DOHH2 (cell line): ENCODE data around the gene HDAC4.

Experiments used
- EZH2phosphoT487 ChIP-seq: fragments of 200-600 bp; sonication (generic); IDR thresholded peaks from 2 replicates; pipeline ENCODE4 v1.6.1; 2017; ENCODE audit warnings: borderline replicate concordance, mild to moderate bottlenecking, antibody characterized with exemption, low read length, moderate library complexity, mixed read lengths
- TF ChIP-seq, protein P1 (sequence below): fragments of 200-600 bp; sonication (generic); IDR thresholded peaks from one replicate; pipeline ENCODE4 v1.5.1; 2014; ENCODE audit warnings: antibody characterized with exemption, mild to moderate bottlenecking, low read depth, low read length; ENCODE audit not compliant: poor library complexity, severe bottlenecking

DNA sequence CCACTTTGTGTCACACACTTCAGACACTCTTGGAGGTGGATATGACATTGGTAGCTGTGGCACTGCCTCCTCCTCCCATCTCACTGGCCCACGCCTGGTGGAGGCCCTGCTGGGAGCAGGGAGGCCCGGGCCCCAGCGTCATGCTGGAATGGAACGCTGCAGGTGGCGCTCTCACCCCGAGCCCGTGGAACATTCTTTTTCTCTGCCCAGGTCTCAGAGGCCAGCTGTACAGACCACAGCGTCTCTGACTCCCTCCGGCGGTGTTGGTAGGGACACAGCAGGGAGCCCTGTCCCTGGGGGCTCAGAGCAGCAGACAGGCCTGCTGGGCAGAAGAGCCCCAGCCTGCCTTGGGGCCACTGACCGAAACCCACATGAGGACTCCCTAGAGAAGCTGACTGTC is 334.9 kb downstream of the HDAC4 start:
- no peak for TF ChIP-seq EZH2phosphoT487
- TF ChIP-seq, protein P1, sequence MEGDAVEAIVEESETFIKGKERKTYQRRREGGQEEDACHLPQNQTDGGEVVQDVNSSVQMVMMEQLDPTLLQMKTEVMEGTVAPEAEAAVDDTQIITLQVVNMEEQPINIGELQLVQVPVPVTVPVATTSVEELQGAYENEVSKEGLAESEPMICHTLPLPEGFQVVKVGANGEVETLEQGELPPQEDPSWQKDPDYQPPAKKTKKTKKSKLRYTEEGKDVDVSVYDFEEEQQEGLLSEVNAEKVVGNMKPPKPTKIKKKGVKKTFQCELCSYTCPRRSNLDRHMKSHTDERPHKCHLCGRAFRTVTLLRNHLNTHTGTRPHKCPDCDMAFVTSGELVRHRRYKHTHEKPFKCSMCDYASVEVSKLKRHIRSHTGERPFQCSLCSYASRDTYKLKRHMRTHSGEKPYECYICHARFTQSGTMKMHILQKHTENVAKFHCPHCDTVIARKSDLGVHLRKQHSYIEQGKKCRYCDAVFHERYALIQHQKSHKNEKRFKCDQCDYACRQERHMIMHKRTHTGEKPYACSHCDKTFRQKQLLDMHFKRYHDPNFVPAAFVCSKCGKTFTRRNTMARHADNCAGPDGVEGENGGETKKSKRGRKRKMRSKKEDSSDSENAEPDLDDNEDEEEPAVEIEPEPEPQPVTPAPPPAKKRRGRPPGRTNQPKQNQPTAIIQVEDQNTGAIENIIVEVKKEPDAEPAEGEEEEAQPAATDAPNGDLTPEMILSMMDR, result no peak
